ENCODE data around the gene LDLRAP1. TPM values are rescaled to one million over a fixed set of nuclear protein-coding genes. Genes with fewer than 3 reads are reported as not detected.

LDLRAP1 gene
- total RNA-seq, 1 donor from 2014 or later = 6.3 TPM

DNA sequence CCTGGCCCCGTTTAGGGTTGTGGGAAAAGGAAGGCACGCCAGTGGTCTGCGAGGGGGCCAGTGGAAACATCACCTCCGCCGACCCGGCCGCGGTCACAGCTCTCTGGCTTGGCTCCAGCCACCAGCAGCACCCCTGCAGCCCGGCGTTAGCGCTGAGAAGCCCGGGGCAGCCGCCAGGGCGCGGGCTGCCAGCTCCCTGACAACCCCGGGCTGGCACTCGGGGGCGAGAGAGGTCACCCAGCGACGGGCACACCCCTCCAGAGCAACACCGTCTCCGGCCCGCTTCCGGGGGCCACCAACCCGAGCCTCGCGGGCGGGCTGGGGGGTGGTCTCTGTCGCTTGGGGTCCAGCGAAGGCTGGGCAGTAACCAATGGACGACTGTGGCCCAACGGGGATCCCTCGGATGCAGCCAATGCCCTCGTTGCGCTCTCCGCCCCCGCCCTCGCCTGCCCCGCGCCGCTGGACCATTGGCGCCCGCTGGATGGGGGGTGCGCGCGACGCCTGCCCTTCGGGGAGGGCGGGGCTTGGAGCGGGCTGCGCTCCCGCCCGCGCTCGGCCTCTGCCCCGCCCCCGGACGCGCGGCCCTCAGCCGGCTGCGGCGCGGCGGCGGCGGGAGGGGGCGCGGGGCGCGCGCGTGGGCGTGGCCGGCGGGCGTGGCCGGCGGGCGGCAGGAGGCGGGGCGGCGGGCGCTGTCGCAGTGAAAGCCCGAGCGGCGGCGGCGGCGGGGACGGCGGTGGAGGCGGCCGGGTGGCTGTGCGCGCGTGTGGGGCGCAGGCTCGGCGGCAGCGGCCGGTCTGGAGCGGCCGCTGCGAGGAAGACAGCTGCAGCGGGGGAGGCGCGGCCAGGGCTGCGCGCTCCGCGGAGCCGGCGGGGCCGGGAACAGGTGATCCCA, 72.9 kb downstream of the LDLRAP1 start, which contains the start of gene MAN1C1:
TSS of gene MAN1C1 (plus strand) at position 697 of the 892 bp plus-strand sequence. CDS start 1,007 bp downstream, outside the sequence.
- Mint-ChIP-seq H3K27me3 (ENCODE audit: low read depth) (peaks cover 72% of the 10 kb centered on the region), H3K9me3 (no peaks in the 10 kb centered on the region), H3K27ac (no peak within 1 kb of the TSS), H3K4me3 (ENCODE audit: low read depth) (peak within 1 kb of the TSS; percentile 50), H3K36me3 (ENCODE audit: low read depth) (no peaks in the 10 kb centered on the region), H3K4me1 (ENCODE audit: low read depth) (peaks cover 47% of the 10 kb centered on the region)
- peak; percentile 80 for DNase-seq (ENCODE audit: low spot score)
- intact Hi-C loops (cut with micrococcal nuclease) = no loop called here

- intact Hi-C loops (cut with micrococcal nuclease) = no loop called here
- Mint-ChIP-seq H3K27me3 (ENCODE audit: low read depth) (peaks cover 73% of the 10 kb centered on the region), H3K4me3 (ENCODE audit: low read depth) (no peak overlapping the region), H3K4me1 (ENCODE audit: low read depth) (peaks cover 53% of the 10 kb centered on the region), H3K36me3 (ENCODE audit: low read depth) (no peaks in the 10 kb centered on the region), H3K27ac (no peak overlapping the region), H3K9me3 (no peaks in the 10 kb centered on the region)
- DNase-seq (ENCODE audit: low spot score) = no peak
Measured at GRCh38 chr1:25616987-25617624, 73.7 kb downstream of the LDLRAP1 start.

- H3K36me3 Mint-ChIP-seq (ENCODE audit: low read depth) = no peaks in the 10 kb centered on the region
- intact Hi-C loops (cut with micrococcal nuclease) = no loop called here
- peaks cover 59% of the 10 kb centered on the region for H3K4me1 Mint-ChIP-seq (ENCODE audit: low read depth)
- H3K27ac Mint-ChIP-seq = no peak overlapping the region
- H3K27me3 Mint-ChIP-seq (ENCODE audit: low read depth) = peaks cover 75% of the 10 kb centered on the region
- H3K9me3 Mint-ChIP-seq = no peaks in the 10 kb centered on the region
- peak overlapping the region; percentile 85 for H3K4me3 Mint-ChIP-seq (ENCODE audit: low read depth)
- no peak for DNase-seq (ENCODE audit: low spot score)
Measured at GRCh38 chr1:25617625-25618432, 74.4 kb downstream of the LDLRAP1 start.

DNA sequence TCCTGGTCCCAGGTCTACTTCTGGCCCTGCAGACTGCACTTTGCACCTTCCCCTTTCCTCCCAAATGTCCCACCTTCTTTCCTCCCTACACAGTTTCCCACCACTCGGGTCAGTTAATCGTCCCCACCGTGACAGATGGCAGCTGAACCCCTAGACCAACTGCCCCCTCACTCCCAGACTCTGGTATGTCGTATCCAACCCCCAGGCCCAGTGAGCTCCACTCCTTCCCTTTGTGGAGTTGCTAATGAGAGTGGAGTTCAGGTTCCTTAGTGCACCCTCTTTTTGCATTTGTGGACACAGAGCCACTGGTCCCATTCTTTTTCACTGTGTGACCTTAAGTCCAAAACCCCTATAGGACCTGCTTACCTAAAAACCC, 75.0 kb downstream of the LDLRAP1 start:
- Mint-ChIP-seq H3K4me3 (ENCODE audit: low read depth) (peak overlapping the region; percentile 85), H3K9me3 (no peaks in the 10 kb centered on the region), H3K27me3 (ENCODE audit: low read depth) (peaks cover 75% of the 10 kb centered on the region), H3K36me3 (ENCODE audit: low read depth) (no peaks in the 10 kb centered on the region), H3K4me1 (ENCODE audit: low read depth) (peaks cover 65% of the 10 kb centered on the region), H3K27ac (peak overlapping the region; percentile 64)
- no peak for DNase-seq (ENCODE audit: low spot score)
- intact Hi-C loops (cut with micrococcal nuclease) = no loop called here

Other genes starting within 250 kb of the LDLRAP1 start
- 113 and 116 TPM in 2 replicates for gene TMEM50A, start 205.3 kb upstream of the LDLRAP1 start, total RNA-seq
- 0.25 TPM in 1 of 2 replicates, not detected in the other for gene RHCE, start 122.8 kb upstream of the LDLRAP1 start, total RNA-seq
- gene MACO1, start 112.7 kb upstream of the LDLRAP1 start, total RNA-seq = 15.8 and 15.9 TPM in 2 replicates
- gene MAN1C1, start 73.2 kb downstream of the LDLRAP1 start, total RNA-seq = 4.1 and 5.0 TPM in 2 replicates